GM19351 (cell line): ENCODE measurements around the gene BMP5.
"Not testable (repeated sequence)": the region's sequence is repeated elsewhere in the genome, so short reads cannot be mapped to it uniquely, and the experiment has no call there.

Source experiments
- ATAC-seq: cut with Tn5 transposase; IDR thresholded peaks from one replicate; pipeline ENCODE4 v1.9.1; 2021; ENCODE audit warnings: mild to moderate bottlenecking, moderate library complexity; ENCODE audit not compliant: unreplicated experiment

Gene BMP5

DNA sequence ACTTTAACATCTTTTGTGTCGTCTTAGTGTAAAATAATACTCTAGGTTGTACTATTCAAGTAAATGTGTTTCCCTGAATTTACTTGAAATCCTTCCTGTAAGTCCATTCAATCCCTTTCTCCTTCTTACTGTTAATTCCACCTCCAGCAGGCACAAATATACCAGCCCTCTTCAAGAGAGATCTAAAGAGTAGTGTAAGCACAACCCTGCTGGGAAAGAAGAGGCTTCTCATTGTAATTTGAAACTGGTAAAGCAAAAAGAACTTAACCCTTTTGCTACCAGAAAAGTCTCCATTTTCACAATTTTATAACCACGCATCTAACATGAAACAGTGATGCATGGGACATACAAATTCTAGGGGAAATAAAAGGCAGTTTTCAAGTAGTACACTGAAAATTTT, at the start of gene BMP5:
Gene BMP5 (minus strand): TSS at position 191 of the 400 bp plus-strand sequence. CDS start 725 bp downstream, outside the sequence.
- ATAC-seq = no peak

DNA sequence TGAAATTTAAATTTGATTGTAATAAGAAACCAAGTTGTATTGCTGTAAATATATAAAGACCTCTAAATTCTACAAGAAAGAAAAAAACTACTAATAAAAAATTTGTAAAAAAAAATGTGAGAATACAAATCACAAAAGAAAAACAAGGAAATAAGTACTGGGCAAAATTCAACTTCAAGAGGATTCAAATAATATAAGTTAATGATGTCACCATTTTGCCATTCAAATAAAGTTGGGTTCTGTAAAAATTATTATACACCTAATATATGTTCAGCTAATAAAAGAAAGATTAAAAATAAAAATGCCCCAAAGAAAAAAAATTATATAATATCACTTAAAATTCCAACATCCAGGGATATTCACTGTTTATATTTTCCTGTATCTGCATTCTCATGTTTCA, 47.0 kb upstream of the BMP5 start:
- ATAC-seq = no peak

DNA sequence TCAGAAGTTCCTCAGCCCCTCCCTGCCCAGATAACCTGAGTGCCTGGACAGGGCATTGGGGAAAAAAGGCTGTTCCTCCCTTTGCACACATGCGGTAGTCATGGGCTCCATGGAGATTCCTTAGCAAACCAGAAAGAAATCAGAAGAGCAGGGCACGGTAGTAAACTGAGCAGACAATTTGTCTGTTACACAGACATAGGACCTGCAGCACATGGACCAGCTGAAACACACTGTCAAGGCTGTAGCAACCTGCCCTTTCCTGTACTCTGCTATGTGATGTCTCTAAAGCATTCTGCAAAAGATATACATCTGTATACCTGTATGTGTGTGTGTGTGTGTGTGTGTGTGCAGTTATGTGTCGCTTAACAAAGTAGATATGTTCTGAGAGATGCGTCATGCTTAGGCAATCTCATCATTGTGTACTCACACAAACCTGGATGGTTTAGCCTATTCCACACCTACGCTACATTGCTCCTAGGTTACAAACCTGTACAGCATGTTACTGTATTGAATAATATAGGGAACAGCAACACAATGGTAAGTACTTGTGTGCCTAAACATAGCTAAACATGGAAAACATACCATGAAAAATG, 44.4 kb upstream of the BMP5 start:
- ATAC-seq = no peak

DNA sequence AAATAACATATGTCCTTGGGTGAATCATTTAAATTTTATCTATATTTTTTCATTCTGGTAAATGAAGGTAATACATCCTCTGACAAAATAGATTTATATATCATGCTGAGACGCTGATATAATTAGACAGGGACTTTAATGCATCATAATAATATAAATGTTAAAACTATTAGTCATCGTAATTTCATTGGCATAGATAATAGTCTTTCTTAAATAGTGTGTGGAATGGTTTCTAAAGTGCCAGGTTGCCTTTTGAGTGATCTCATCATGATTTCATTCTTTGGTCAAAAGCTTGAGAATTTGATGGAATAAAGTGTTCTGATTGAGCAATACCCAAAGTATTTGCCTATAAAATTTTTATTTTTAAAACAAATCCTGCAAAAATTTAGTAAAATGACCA, 43.2 kb upstream of the BMP5 start:
- ATAC-seq = no peak

DNA sequence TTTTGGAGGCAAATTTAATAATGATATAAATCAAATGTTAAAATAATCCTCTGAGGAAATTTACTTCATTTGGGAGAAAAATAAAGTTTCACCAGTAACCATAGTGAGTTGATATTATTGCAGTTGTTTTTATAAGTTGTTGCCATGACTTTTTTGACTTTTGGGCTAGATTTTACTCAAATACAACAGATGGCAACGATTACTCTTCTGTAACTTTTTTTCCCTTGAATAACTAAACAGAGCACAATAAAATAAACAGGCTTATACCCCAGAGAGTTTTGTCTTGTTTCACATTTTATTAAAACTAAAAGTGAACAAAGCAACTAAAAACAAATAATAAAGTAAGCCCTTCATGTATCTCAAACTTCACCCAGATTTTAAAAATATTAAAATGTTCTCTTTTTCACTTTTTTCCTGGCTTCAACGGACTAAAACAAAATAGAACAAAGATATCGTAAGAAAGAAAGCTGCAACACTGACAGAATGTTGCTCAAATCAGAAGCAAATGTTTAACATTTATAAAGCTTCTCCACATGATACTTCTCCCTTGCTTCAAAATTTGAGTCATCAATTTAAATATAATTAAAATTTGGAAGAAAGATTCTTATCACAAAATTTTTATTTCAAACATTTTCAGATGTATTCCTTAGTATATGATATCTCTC, 42.5 kb upstream of the BMP5 start:
- ATAC-seq = no peak

DNA sequence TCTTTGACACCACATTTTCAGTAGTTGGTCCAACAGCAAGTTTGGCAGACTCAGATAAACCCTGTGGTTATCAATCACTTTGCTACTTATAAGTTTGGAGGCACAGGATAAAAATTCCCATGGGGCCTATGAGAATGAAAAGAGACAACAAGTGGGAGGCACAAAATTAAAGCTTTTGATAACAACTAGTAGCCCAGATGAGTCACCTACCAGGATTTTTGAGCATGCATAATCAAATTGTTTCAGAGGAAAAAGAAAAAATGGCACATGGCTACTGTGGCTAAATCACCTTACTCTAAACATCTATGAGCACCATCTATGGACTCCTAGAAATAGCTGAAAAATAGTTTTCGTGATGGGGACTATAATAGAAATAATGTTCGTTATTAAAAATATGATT, 40.8 kb upstream of the BMP5 start:
- ATAC-seq = no peak

DNA sequence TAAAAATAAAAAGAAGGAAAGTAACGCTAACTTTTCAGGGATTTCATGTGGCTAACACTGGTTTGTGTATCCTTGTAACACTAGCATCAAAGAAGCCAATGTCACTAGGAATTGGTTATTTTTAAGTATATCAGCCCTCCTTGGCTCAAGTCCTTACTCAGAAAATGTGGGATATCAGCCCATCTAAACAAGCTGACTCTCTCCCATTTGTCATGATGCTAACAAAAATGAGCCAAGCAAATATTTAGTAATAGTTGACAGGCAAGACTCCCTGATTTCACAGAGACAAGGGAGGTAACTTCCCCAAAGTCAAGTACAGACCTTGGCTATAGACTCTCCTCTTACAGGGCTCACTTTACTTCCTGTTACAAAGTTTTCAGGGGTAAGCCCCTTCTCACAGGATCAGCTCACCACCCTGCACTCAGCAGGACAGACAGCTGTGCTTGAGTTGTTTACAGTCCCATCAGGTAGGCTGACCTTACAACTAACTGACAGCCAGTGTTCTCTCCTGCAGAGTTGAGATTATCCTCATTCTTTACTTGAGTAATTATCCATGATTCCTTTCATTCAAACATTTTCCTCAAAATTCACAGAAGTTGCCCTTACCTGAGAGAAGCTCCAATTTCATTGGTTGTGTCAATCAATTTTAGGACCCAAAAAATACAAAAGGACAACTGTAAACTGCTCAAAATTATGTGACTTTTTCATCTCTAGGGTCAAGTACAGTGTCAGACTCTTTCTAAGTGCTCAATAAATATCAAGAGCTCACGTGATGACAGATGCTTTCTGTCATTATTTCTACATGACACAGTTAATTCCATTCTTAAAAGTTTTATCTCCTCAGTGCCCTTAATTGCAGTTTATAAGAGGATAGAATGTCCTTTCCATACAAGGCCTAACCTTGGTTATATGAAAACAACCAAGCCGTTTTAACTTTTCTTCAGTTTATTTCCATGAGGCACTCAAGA, 38.1 kb upstream of the BMP5 start:
- ATAC-seq = no peak

DNA sequence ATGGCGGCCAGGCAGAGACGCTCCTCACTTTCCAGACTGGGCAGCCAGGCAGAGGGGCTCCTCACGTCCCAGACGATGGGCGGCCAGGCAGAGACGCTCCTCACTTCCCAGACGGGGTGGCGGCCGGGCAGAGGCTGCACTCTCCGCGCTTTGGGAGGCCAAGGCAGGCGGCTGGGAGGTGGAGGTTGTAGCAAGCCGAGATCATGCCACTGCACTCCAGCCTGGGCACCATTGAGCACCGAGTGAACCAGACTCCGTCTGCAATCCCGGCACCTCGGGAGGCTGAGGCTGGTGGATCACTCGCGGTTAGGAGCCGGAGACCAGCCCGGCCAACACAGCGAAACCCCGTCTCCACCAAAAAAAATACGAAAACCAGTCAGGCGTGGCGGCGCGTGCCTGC, 35.1 kb upstream of the BMP5 start:
- ATAC-seq = not testable (repeated sequence)

DNA sequence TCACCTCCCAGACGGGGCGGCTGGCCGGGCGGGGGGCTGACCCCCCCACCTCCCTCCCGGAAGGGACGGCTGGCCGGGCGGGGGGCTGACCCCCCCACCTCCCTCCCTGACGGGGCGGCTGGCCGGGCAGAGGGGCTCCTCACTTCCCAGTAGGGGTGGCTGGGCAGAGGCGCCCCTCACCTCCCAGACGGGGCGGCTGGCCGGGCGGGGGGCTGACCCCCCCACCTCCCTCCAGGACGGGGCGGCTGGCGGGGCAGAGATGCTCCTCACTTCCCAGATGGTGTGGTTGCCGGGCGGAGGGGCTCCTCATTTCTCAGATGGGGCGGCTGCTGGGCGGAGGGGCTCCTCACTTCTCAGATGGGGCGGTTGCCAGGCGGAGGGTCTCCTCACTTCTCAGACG, 34.5 kb upstream of the BMP5 start:
- ATAC-seq = not testable (repeated sequence)

DNA sequence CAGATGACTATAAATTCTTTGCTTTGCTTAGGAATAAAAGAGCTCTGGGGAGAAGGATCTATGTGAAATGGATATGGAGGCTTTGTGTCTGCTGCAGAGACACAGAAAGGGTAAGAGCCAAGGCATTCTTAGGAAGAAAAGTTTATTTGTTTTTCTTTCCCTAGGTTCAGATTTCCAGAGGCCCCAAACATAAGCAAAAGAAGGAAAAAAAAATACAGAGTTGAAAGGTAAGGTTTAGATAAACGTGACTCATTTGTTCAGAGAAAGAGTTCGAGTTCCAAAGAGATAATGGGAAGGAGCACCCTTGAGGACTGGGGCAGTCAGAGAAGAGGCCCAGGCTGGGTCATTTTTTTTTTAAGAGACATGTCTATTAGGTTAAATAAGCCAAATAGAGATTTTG, 27.4 kb upstream of the BMP5 start:
- no peak for ATAC-seq

DNA sequence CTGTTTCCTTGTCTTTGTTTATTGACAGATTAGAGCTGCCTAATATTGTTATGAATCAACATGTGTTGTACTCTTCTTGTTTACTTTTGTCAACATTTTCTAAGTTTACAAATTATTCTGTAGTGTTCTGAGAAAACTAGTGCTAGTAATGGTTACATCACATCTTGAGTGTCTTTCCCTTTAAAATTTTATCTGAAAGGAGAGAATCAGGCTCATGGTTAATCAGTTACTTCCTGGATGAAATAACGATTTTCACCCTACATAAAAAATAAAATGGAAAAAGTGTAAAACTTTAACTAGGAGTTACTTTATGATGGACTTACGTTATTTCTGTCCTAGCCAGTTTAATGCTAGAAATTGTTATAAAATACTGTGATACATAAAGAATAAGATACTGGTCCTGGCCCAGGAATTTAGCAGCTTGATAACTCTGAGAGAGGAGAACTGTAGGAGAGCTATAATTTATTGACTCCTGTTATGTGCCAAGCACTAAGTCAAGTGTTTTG, 26.4 kb upstream of the BMP5 start:
- ATAC-seq = no peak

DNA sequence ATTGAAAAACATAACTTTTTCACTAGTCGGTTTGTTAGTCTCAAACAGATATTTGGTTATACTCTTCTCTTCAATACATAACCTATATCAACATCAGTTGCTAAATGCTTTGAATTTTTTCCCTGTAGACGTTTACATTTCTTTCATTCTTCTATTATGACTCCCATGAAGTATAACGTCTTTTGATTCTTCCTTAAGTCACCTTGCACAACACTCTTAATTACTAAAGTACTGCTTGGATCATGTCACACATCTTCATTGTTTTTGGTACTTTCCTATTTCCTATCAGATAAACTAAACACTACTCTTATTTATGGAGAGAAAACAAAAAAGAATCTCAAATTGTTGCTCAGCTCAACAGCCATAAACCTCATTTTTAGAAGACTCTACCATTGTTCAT, 23.0 kb upstream of the BMP5 start:
- ATAC-seq = no peak

DNA sequence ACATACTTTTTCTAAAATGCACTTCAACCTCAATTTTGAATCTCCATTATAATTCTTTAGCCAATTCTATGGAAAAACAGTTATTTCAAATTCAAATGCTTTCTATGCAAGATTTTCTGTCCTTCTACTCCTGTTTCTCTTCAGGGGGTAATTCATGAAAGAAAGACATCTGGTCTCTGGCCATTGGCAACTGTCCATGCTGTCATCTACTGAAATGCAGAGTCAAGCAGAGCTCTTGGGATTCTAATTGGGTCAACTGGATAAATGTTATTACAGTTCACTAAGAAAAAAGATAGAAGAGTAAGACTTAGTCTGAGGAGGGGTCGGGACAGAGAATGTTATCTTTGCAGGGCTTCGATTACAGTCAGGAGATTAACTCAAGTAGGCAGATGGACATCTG, 22.0 kb upstream of the BMP5 start:
- ATAC-seq = no peak

DNA sequence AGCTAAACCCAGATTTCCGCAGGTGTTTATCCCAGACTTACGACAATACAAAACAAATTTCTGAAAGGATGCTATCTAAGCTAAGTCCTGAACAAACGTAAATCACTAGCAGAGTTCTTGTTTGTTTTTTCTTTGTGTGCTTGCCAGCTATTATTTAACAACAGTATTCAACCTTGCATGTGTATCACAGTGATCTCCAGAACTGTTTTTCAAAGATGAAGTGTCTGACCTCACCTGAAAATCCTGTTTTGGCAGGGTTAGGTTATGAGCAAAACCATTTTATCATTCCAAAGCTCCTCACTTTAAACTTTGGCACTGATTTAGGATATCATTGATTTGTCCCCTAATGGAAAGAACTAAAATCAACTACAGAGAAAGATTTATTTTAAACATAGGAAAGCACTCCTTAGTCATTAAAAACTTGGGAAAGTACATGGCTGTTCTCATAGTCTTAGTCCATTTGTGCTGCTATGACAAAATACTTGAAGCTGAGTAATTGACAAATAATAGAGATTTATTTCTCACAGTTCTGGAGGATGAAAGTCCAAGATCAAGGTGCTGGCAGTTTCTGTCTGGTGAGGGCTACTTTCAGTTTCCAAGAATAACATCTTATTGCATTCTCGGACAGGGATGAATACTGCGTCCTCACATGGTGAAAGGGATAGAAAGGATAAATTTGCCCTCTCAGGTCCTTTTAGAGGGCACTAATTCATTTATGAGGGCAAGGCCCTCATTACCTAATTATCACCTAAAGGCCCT, 20.8 kb upstream of the BMP5 start:
- ATAC-seq = no peak

DNA sequence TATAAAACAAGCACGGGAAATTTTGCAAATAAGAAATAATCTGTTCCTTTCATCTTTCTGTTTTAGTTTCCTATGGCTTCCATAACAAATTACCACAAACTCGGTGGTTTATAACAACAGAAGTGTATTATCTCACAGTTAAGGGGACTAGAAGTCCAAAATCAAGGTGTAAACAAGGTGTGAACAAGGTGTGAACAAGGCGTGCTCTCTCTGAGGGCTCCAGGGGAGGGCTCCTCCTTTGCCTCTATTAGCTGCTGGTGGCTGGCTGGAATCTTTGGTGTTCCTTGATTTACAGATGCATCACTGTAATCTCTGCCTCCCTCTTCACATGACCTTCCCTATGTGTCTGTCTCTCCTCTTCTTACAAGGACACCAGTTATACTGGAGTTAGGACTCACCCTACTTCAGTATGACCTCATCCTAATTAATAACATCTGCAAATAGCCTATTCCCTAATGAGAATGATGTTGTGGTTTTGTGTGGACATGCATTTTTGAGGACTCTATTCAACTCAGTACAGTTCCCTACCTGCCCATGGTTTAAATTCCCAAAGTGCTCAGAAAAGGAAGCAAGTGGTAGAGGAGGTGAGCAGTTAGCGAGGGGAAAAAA, 17.5 kb upstream of the BMP5 start:
- ATAC-seq = no peak

DNA sequence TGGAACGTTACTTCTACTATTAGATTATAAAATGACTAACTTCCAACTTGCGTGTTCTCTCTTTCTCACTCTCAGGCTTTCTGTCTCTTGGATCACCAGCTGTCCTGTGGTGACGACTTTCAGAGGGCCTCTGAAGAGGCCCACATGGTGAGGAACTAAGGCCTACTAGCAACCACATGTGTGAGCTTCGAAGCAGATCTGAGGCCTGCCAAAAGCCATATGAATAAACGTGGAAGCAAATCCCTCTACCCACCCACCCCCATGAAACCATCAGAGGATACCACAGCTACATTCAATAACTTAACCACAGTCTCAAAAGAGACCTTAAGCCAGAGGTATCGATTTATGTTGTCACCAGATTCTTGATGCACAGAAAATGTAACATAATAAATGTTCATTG, 13.5 kb upstream of the BMP5 start:
- no peak for ATAC-seq

DNA sequence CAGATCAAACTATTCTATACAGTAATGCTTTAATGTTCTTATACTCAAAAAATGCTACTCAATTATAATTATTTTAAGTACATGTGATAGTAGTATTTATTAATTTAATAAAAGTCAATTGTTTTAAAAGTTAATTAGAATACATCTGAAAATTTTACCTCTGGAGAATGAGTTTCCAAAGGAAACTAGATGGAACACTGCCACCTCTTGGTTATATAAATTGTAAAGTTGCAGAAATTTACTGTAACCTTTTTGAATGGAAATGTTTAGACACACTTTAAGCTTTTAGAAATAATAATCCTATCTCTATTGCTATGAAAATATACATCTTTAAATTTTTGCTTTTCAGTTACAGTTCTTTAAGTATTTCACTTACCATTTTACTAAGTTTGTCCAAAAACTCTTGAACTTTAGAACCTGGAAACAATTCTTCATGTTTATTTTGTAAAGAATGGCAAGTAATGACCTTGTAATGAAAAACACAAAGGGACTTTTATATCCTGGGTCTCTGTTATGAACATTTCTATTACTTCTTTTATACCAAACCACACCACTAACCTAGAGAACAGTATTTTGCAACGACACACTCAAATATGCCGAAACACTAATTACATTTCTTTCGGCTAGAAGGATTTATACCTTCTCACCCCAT, 10.9 kb upstream of the BMP5 start:
- no peak for ATAC-seq

DNA sequence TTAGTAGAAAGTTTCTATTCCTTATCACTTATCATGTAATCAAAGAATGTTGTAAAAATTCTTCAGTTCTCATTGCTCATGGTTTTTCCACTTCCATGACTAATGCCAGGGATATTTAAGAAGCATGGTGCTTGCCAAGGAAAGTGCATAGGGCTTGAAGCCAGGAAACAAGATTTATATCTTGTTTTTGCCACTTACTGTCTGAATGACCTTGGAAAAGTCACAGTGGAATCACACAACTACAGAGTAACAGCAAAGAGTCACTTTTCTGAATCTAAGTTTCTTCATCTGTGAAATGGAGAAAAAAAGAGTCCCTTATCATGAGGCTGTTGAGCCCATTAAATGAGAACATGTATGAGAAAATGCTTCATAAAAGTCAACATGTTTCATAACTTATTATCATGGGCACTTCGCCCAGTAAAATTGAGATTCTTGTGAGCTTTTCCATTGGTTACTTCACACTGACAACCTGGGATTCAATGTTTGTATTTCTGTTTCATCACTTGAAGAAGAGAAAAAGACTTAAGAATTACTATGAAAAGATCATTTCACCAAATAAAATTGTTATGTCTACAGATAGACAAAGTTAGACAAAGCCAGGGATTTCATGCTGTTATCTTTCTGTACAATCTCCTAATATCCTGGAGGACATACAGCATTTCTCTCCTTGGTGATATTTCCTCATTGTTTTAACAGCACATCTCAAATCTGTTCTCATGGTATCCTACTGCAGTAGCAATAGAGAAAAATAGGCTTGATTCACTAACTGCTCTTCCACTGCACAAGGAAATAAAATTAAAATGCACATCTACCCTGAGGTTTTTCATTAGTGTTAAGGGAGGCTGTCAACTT, 7.6 kb upstream of the BMP5 start:
- no peak for ATAC-seq

DNA sequence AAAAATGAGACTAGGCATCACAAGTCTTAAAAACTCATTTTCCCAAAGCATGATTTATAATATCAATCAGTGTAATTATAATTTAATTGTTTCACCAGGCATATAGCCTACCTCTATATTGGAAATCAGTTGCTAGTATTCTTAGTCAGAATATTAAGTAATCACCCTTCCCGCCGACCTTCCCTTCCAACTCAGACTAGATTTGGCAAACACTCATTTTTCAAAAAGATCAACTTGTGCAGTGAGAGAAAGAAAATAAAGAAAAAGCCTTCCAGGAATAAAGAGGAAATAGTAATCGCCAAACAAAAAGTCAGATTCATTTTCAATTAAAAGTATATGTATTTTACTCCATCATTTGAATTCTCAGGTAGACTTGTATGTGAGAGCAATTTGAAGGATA, 1.9 kb upstream of the BMP5 start:
- no peak for ATAC-seq
